HepG2 (cell line): ENCODE results near the gene SNAPC4.

Experiments
- KAT7 ChIP-seq: IDR thresholded peaks from 2 replicates; pipeline ENCODE4 v1.6.1; 2018; ENCODE audit warnings: borderline replicate concordance, missing compliant biosample characterization
- MAX ChIP-seq: IDR thresholded peaks from 2 replicates; pipeline ENCODE4 v1.6.1; 2012; ENCODE audit warnings: inconsistent platforms
- TF ChIP-seq, protein P1 (sequence below): sonication (generic); formaldehyde crosslinking; IDR thresholded peaks from 2 replicates; pipeline ENCODE4 v1.4.0; 2020; ENCODE audit warnings: missing genetic modification reagents, borderline replicate concordance

- TF ChIP-seq, protein P1, sequence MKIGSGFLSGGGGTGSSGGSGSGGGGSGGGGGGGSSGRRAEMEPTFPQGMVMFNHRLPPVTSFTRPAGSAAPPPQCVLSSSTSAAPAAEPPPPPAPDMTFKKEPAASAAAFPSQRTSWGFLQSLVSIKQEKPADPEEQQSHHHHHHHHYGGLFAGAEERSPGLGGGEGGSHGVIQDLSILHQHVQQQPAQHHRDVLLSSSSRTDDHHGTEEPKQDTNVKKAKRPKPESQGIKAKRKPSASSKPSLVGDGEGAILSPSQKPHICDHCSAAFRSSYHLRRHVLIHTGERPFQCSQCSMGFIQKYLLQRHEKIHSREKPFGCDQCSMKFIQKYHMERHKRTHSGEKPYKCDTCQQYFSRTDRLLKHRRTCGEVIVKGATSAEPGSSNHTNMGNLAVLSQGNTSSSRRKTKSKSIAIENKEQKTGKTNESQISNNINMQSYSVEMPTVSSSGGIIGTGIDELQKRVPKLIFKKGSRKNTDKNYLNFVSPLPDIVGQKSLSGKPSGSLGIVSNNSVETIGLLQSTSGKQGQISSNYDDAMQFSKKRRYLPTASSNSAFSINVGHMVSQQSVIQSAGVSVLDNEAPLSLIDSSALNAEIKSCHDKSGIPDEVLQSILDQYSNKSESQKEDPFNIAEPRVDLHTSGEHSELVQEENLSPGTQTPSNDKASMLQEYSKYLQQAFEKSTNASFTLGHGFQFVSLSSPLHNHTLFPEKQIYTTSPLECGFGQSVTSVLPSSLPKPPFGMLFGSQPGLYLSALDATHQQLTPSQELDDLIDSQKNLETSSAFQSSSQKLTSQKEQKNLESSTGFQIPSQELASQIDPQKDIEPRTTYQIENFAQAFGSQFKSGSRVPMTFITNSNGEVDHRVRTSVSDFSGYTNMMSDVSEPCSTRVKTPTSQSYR (CRISPR knock-in tag) = no peak
- TF ChIP-seq KAT7 (CRISPR knock-in tag) (no peak), MAX (no peak)
These were observed 34.7 kb upstream of the SNAPC4 start for GRCh38 chr9:136434580-136435169.
